Measurements from ENCODE around the gene ANKRD23.

- no peak for TF ChIP-seq CTCF (IDR thresholded peaks at IDR 0.05; ENCODE audit: low read length)
- TF ChIP-seq EZH2 (IDR thresholded peaks at IDR 0.05; ENCODE audit: borderline replicate concordance, low read length), result no peak
Measured at GRCh38 chr2:96837575-96837974, 6.2 kb downstream of the ANKRD23 start.

Data from OCI-LY1 (cell line).